ES-I3 (cell line): ENCODE measurements around the gene KCNQ1.

Source experiments
- H3K36me3 ChIP-seq: 2 replicates; pipeline ENCODE4 v1.6.1; 2013; ENCODE audit warnings: mild to moderate bottlenecking, low read length, control low read depth, moderate library complexity; ENCODE audit not compliant: insufficient read depth
- H3K4me1 ChIP-seq: 2 replicates; pipeline ENCODE4 v1.6.1; 2013; ENCODE audit warnings: mild to moderate bottlenecking, control low read depth, low read length; ENCODE audit not compliant: insufficient read depth
- H3K9ac ChIP-seq: 2 replicates; pipeline ENCODE4 v1.6.1; 2013; ENCODE audit warnings: low read depth, mild to moderate bottlenecking, low read length, moderate library complexity
- H3K9me3 ChIP-seq: 2 replicates; pipeline ENCODE4 v1.6.1; 2013; ENCODE audit warnings: mild to moderate bottlenecking, low read length, moderate library complexity; ENCODE audit not compliant: control insufficient read depth, insufficient read depth

The KCNQ1 gene

DNA sequence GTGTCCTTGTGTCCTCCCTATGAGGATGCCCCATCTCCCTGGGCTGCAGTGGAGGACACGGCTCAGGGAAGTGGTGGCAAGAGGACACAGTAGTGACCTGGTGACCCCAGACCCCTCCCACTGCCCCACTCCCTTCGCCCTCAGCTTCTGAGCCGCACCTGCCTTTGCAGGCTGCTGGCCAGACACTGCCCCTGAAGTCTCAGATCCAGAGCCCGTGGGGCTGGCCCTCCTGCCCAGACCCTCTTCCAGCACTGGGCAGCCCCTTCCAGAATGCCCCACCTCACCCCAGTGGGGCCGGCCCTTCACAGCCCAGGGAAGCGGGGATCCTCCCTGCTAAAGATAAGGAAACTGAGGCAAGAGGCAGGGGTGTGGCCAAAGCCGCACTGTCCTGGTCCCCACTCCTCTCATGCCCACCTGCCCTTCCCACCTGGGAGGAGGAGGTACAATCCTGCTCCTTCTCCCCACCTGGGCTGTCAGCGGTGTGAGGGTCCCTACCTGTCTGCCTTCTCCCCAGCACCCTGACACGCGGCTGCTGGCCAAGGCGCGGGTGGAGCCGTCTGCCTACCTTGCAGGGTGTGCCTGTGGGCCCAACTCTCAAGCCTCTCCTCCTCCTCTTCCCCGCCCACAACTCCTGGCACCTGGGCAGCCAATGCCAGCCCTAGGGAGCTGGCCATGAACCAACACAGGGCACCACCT, 17.8 kb upstream of the KCNQ1 start:
- no peaks in the 10 kb centered on the region for H3K9me3 ChIP-seq
- H3K36me3 ChIP-seq, result no peaks in the 10 kb centered on the region
- no peaks in the 10 kb centered on the region for H3K4me1 ChIP-seq
- no peak overlapping the region for H3K9ac ChIP-seq

DNA sequence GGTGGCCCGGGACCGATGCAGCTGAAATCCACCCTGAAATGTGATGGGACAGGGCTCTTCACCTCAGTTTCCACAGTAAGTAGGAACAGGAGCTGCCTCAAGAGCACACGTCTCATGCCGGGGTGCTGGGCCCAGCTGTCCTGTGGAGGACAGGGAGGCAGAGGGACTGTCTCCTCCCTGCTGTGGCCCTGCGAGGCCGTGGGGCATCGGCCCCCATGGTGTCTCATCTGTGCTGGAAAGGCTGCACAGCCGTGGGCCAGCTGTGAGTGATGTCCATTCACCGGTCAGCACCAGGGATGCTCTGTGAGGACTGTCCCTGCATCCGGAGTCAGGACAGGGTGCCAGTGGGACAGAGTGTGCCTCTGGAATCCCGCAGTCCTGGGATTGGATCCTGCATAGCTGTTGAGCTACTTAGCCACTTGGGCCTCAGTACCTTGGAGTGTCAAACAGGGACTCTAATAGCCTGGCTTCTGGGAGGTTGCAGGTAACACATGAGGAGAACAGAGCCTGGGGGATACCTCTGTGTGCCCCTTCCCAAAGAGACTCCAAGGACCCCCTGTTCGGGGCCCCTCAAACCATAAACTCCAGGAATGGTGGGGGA, 17.0 kb upstream of the KCNQ1 start:
- H3K9me3 ChIP-seq, result no peaks in the 10 kb centered on the region
- H3K4me1 ChIP-seq, result no peaks in the 10 kb centered on the region
- no peaks in the 10 kb centered on the region for H3K36me3 ChIP-seq
- no peak overlapping the region for H3K9ac ChIP-seq

- Histone ChIP-seq H3K36me3 (no peaks in the 10 kb centered on the region), H3K9me3 (no peaks in the 10 kb centered on the region), H3K4me1 (no peaks in the 10 kb centered on the region), H3K9ac (no peak overlapping the region)
Observed at GRCh38 chr11:2428322-2428795, 16.4 kb upstream of the KCNQ1 start.

- Histone ChIP-seq H3K36me3 (no peaks in the 10 kb centered on the region), H3K9me3 (no peaks in the 10 kb centered on the region), H3K9ac (no peak overlapping the region), H3K4me1 (no peaks in the 10 kb centered on the region)
Observed at GRCh38 chr11:2431395-2431794, 13.4 kb upstream of the KCNQ1 start.

GRCh38 chr11:2432171-2432621, 12.6 kb upstream of the KCNQ1 start:
- Histone ChIP-seq H3K36me3 (no peaks in the 10 kb centered on the region), H3K9me3 (no peaks in the 10 kb centered on the region), H3K9ac (no peak overlapping the region), H3K4me1 (no peaks in the 10 kb centered on the region)

DNA sequence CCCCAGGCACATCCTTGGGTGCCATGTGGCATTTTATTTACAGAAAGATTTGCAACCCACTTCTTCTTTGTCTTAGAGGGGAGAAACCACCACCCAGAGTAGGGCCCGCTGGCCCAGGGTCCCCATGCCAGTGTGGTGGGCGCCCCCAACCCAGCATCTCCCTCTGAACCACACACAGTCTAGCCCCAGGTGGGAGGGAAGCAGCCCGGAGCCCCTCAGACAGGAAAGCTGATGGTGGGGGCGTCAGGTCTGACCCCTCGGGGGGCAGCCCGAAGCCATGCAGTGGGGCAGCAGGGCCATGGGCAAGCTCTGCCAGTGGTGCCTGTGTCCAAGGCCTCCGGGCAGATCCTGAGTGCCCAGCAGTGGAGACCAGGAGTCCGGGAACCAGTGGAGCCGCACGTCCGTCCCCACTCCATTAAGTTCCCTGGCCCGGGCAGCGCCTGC, 12.2 kb upstream of the KCNQ1 start:
- no peaks in the 10 kb centered on the region for H3K36me3 ChIP-seq
- H3K9me3 ChIP-seq, result no peaks in the 10 kb centered on the region
- H3K4me1 ChIP-seq, result no peaks in the 10 kb centered on the region
- no peak overlapping the region for H3K9ac ChIP-seq

DNA sequence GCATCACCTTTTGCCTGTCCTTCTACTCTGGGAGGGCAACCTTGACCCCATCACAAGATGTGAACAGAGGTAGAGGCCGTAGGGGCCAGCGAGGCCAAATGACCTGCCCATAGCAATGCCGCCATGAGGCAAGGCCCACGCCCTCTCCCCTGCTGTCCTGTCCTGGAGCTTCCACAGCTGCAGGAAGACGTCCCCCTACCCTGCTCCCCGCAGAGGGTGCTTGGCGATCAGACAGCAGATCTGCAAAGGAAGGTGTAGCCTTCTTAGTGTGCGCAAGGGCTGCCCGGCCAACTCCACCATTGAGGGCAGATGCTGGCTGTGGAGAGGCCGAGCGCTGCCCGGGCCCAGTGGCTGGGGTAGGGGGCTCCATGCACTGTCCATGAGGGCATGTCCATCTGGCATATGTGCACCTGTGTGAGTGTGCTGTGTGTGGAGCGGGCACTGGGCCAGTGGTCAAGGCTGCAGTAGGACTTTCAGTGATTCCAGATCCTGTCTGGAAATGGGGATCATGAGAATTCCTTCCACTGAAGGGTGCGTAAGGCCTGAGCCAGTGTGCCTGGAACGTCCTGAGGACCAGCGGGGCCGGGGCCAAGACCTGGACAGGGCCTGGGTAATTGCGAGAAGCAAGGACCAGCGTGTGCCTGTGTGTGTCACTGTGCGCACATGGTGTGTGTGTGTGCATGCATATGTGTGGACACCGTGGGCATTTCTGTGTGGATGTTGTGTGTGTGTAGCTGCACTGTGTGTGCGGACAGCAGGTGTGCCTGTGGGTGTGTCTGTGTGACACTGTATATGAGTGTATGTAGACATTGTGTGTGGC, 11.5 kb upstream of the KCNQ1 start:
- H3K9me3 ChIP-seq, result no peaks in the 10 kb centered on the region
- H3K36me3 ChIP-seq, result no peaks in the 10 kb centered on the region
- no peak overlapping the region for H3K9ac ChIP-seq
- no peaks in the 10 kb centered on the region for H3K4me1 ChIP-seq

DNA sequence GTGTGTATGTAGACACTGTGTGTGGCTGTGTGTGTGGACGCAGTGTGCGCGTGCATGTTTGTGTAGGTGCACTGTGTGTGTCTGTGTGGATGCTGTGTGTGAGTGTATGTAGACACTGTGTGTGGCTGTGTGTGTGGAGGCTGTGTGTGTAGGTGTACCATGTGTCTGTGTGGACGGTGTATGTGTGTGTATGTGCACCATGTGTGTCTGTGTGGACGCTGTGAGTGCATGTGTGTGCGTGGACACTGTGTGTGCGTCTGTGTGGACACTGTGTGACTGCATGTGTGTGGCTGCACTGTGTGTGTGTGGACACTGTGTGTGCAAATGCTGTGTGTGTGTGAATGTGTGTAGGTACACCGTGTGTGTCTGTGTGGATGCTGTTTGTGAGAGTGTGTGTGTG, 10.8 kb upstream of the KCNQ1 start:
- no peak overlapping the region for H3K9ac ChIP-seq
- no peaks in the 10 kb centered on the region for H3K9me3 ChIP-seq
- no peaks in the 10 kb centered on the region for H3K4me1 ChIP-seq
- no peaks in the 10 kb centered on the region for H3K36me3 ChIP-seq

GRCh38 chr11:2434506-2435255, 10.1 kb upstream of the KCNQ1 start:
- Histone ChIP-seq H3K36me3 (no peaks in the 10 kb centered on the region), H3K9ac (no peak overlapping the region), H3K4me1 (no peaks in the 10 kb centered on the region), H3K9me3 (no peaks in the 10 kb centered on the region)

DNA sequence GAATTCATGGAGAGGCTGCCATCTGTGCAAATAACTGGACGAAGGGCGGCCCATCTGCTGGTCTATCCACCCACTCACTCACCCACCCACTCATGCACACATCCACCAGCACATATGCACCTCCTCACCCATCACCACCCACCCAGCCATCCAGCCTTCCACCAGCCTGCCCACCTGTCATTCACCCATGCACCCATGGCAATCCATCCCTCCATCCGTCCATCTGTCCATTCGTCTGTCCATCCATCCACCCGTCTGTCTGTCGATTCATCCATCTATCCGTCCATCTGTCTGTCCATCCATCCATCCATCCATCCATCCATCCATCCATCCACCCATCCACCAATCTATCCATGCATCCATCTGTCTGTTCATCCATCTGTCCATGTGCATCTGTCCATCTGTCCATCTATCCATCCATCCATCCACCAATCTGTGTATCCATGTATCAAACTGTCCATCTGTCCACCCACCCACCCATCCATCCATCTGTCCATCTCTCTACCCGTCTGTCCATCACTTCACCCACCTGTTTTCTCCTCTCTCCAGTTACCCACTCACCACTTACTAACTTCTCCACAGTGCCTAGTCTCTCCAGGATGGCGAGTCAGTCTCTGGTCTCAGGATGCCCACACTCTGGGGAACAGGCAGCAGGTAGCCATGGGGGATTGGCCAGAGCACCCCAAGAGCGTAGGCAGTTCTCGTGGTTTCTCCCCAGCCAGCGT, 9.4 kb upstream of the KCNQ1 start:
- Histone ChIP-seq H3K36me3 (no peaks in the 10 kb centered on the region), H3K9me3 (no peaks in the 10 kb centered on the region), H3K4me1 (no peaks in the 10 kb centered on the region), H3K9ac (no peak overlapping the region)

DNA sequence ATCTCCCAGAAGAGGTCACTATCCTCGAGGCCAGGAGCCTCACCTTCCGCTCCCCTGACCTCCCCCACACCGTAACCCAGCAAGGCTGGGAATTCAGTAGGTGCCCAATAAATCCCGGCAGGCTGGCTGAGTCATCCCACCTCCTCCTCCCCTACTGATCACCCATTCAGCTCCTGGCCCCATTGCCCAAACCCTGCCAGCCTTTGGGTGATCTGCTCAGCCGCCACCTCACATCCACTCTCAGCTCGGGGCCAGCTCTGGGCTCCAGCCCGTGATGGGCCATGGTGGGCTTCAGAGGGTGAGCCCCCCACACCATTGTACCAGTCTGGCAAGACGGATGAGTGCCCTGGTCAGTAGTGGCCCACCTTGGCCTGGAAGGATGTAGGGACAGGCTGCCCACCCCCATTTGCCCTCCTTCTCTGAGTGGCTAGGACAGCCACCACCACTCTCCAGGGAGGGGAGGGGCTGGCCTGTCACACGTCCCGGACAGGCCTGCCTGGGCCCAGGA, 8.7 kb upstream of the KCNQ1 start:
- no peaks in the 10 kb centered on the region for H3K4me1 ChIP-seq

DNA sequence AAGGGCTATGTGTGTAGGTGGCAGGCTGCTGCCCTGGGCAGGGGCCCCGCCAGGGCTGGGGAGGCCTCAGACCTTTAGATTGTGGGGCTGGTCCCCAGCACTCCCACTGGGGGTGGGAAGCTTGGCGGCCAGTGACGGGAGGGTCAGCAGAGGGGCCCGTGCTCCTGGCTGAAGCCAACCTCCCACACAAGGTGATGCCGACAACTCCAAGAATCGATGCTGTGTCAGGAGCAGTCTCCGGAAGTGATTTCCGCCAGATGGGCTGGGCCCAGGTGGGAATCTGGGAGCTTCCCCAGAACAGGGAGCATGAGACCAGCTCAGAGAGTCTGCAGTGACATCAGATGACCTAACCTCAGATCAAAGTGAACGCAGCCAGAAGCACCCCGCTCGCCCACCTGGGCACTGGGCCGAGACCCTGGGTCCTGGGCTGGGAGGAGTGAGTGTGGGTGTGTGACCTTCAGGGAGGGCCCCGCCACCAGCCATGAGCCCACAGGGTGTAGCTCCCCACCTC, 8.2 kb upstream of the KCNQ1 start:
- no peak overlapping the region for H3K9ac ChIP-seq
- no peaks in the 10 kb centered on the region for H3K9me3 ChIP-seq

More for the DNA sequence above, 8.7 kb upstream of the KCNQ1 start:
- Histone ChIP-seq H3K36me3 (no peaks in the 10 kb centered on the region), H3K9me3 (no peaks in the 10 kb centered on the region), H3K9ac (no peak overlapping the region)

DNA sequence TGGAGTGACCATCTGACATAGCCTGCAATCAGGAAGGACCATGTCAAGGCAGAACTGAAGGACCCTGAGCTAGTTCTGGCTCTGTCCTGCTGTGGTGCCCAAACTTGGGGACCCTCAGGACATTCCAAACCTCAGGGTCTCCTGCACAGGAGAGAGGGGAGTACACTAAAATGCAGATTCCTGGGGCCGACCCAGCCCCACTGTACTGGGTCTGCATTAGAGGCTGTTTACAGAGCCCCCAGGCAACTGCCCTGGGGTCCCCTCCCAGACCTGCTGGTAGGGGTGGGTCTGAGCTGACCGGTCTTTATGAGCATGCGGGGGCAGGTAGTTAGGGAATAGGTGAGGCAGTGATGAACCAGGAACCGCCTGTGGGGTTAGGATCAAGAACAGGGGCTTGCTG, 7.3 kb upstream of the KCNQ1 start:
- Histone ChIP-seq H3K4me1 (no peaks in the 10 kb centered on the region), H3K36me3 (no peaks in the 10 kb centered on the region), H3K9me3 (no peaks in the 10 kb centered on the region), H3K9ac (no peak overlapping the region)

More for the DNA sequence above, 8.2 kb upstream of the KCNQ1 start:
- Histone ChIP-seq H3K4me1 (no peaks in the 10 kb centered on the region), H3K36me3 (no peaks in the 10 kb centered on the region)
